ENCODE results near the gene CALY.

GRCh38 chr10:133313192-133313591 is 23.5 kb downstream of the CALY start:
- TF ChIP-seq, protein P1, sequence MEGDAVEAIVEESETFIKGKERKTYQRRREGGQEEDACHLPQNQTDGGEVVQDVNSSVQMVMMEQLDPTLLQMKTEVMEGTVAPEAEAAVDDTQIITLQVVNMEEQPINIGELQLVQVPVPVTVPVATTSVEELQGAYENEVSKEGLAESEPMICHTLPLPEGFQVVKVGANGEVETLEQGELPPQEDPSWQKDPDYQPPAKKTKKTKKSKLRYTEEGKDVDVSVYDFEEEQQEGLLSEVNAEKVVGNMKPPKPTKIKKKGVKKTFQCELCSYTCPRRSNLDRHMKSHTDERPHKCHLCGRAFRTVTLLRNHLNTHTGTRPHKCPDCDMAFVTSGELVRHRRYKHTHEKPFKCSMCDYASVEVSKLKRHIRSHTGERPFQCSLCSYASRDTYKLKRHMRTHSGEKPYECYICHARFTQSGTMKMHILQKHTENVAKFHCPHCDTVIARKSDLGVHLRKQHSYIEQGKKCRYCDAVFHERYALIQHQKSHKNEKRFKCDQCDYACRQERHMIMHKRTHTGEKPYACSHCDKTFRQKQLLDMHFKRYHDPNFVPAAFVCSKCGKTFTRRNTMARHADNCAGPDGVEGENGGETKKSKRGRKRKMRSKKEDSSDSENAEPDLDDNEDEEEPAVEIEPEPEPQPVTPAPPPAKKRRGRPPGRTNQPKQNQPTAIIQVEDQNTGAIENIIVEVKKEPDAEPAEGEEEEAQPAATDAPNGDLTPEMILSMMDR (IDR thresholded peaks at IDR 0.05; ENCODE audit: insufficient read depth, low read length) = no peak
- TF ChIP-seq GABPA (IDR thresholded peaks at IDR 0.05; ENCODE audit: low read depth) (no peak), REST (IDR thresholded peaks at IDR 0.05; ENCODE audit: insufficient replicate concordance, low read depth) (no peak)
